GM12878 (cell line): ENCODE data around the gene GSG1L.

Source experiments
- CHD4 ChIP-seq: fragments of 200-600 bp; sonication (generic); IDR thresholded peaks from 2 replicates; pipeline ENCODE4 v1.6.1; 2016; ENCODE audit warnings: mild to moderate bottlenecking
- CTCF ChIP-seq, 3 experiments: IDR thresholded peaks in 2 of 3; conservative IDR thresholded peaks in 1 of 3; 2 replicates each; pipeline ENCODE4 v1.5.1; 2011; ENCODE audit warnings: low read depth in 3 of 3, low read length in 3 of 3, mild to moderate bottlenecking in 3 of 3, control low read depth in 2 of 3, moderate library complexity in 2 of 3, inconsistent platforms in 1 of 3, mixed read lengths in 1 of 3; ENCODE audit not compliant: control insufficient read depth in 2 of 3, insufficient read depth in 1 of 3; ENCODE audit errors: extremely low read depth in 1 of 3
- RFX5 ChIP-seq: IDR thresholded peaks from 2 replicates; pipeline ENCODE4 v1.6.1; 2011; ENCODE audit warnings: low read depth, low read length, improper control_type of control experiment
- SP1 ChIP-seq: IDR thresholded peaks from one replicate; pipeline ENCODE4 v1.6.1; 2011; ENCODE audit warnings: low read depth, low read length

- TF ChIP-seq SP1 (no peak), RFX5 (no peak), CHD4 (no peak), CTCF (IDR thresholded peaks at IDR 0.05 in 2 of 3, conservative IDR thresholded peaks at IDR 0.05 in 1 of 3; ENCODE audit: control insufficient read depth in 2 of 3, extremely low read depth in 1 of 3, insufficient read depth in 1 of 3, low read depth in 3 of 3, low read length in 3 of 3) (no peak)
These were observed 290.2 kb downstream of the GSG1L start for GRCh38 chr16:27773344-27773743.
